HepG2 (cell line): ENCODE data around the gene ABHD18. TPM values are rescaled to one million over a fixed set of nuclear protein-coding genes. Genes with fewer than 3 reads are reported as not detected.

Experiments used
- ATAC-seq: fragments of 200-7000 bp; cut with Tn5 transposase; 3 replicates; pipeline ENCODE4 v1.9.1; 2020; ENCODE audit warnings: mild to moderate bottlenecking, moderate library complexity
- BruUV-seq: library from RNA; stranded (reverse); fragments of 400-500 nt; replicated peaks from 2 replicates; lab custom pipeline; 2021; lab: Mats Ljungman, UMichigan
- CTCF ChIA-PET: fragments of 300-600 bp; formaldehyde crosslinking; extraction: SDS; loops from one replicate; lab custom pipeline; 2021; ENCODE audit warnings: low total read pairs, inconsistent platforms, low intra/inter-chr PET ratio; lab: Yijun Ruan, JAX
- POLR2A ChIA-PET: fragments of 350-600 bp; sonication (Branson Sonifier 250); formaldehyde crosslinking; loops from one replicate; lab custom pipeline; 2020; ENCODE audit warnings: antibody characterized with exemption, inconsistent platforms; lab: Yijun Ruan, JAX
- DNase-seq: peaks from one replicate; pipeline ENCODE4 v3.0.0-alpha.2; 2015; ENCODE audit warnings: low spot score
- FAIRE-seq: peaks from 3 replicates; lab custom pipeline; 2011; peaks lifted over from hg19 to GRCh38; lab: Jason Lieb, UNC
- H2AFZ ChIP-seq: one replicate; pipeline ENCODE4 v1.6.1; 2011; ENCODE audit warnings: low read length, inconsistent platforms
- H3K27ac ChIP-seq: fragments of 300-600 bp; 3 replicates; pipeline ENCODE4 v1.8.0; 2011; ENCODE audit warnings: mixed run types, mild to moderate bottlenecking, mixed read lengths, low read length, inconsistent platforms; ENCODE audit not compliant: insufficient read depth; ENCODE audit errors: extremely low read length
- H3K27me3 ChIP-seq, 2 experiments: fragments of 200-600 bp in 1 of 2; 2 replicates in 1 of 2; 3 replicates in 1 of 2; pipeline versions ENCODE4 v1.6.0 to v1.8.0; 2011; ENCODE audit warnings: low read length in 2 of 2, mild to moderate bottlenecking in 2 of 2, moderate library complexity in 2 of 2, inconsistent platforms in 1 of 2; ENCODE audit not compliant: insufficient read depth in 2 of 2, control insufficient read depth in 1 of 2
- H3K36me3 ChIP-seq, 2 experiments: fragments of 200-600 bp in 1 of 2; replicated peaks in 1 of 2; 2 replicates in 1 of 2; 3 replicates in 1 of 2; pipeline versions ENCODE4 v1.5.1 to v1.8.0; 2011; ENCODE audit warnings: low read length in 2 of 2, inconsistent platforms in 1 of 2; ENCODE audit not compliant: insufficient read depth in 2 of 2, control insufficient read depth in 1 of 2
- H3K4me1 ChIP-seq: 2 replicates; pipeline ENCODE4 v1.5.1; 2012; ENCODE audit warnings: low read length, inconsistent platforms; ENCODE audit not compliant: insufficient read depth
- H3K4me2 ChIP-seq: 2 replicates; pipeline ENCODE4 v1.6.0; 2011; ENCODE audit warnings: low read depth, low read length, inconsistent platforms
- H3K4me3 ChIP-seq, 3 experiments: fragments of 200-600 bp in 1 of 3; sonication (generic), shearing (Covaris generic) in 1 of 3; replicated peaks in 1 of 3; 2 replicates each; pipeline ENCODE4 v1.5.1; 2011 to 2016; ENCODE audit warnings: low read length in 3 of 3, inconsistent platforms in 2 of 3, low read depth in 2 of 3, mild to moderate bottlenecking in 2 of 3, control low read depth in 1 of 3, mixed read lengths in 1 of 3; ENCODE audit not compliant: insufficient read depth in 1 of 3
- H3K79me2 ChIP-seq: one replicate; pipeline ENCODE4 v1.6.1; 2011; ENCODE audit warnings: low read length, inconsistent platforms; ENCODE audit not compliant: insufficient read depth
- H3K9ac ChIP-seq: 2 replicates; pipeline ENCODE4 v1.6.0; 2011; ENCODE audit warnings: mild to moderate bottlenecking, low read depth, low read length, inconsistent platforms; ENCODE audit not compliant: insufficient read depth
- H3K9me3 ChIP-seq: 2 replicates; pipeline ENCODE4 v1.5.1; 2012; ENCODE audit warnings: mild to moderate bottlenecking, low read length
- H4K20me1 ChIP-seq: 2 replicates; pipeline ENCODE4 v1.6.0; 2011; ENCODE audit warnings: inconsistent platforms, mild to moderate bottlenecking, low read length, moderate library complexity; ENCODE audit not compliant: insufficient read depth
- FOXA1 ChIP-seq, 2 experiments: fragments of 450-650 bp in 1 of 2; sonication (generic) in 1 of 2; formaldehyde crosslinking in 1 of 2; IDR thresholded peaks; 2 replicates each; pipeline versions ENCODE4 v1.4.0 to v1.6.1; 2016 to 2020; ENCODE audit warnings: missing genetic modification reagents in 1 of 2
- RBM22 ChIP-seq: fragments of 200-400 bp; formaldehyde crosslinking; optimal IDR thresholded peaks from 2 replicates; pipeline ENCODE3; 2017; ENCODE audit warnings: mild to moderate bottlenecking, low read length, moderate library complexity
- SPEN ChIP-seq: sonication (generic); formaldehyde crosslinking; IDR thresholded peaks from 2 replicates; pipeline ENCODE4 v1.5.1; 2020; ENCODE audit warnings: low read depth, mild to moderate bottlenecking, missing genetic modification reagents
- ZBTB38 ChIP-seq: sonication (generic); formaldehyde crosslinking; IDR thresholded peaks from 2 replicates; pipeline ENCODE4 v1.5.1; 2020; ENCODE audit warnings: mild to moderate bottlenecking, missing genetic modification reagents
- ZNF138 ChIP-seq: sonication (generic); formaldehyde crosslinking; IDR thresholded peaks from 2 replicates; pipeline ENCODE4 v1.5.0; 2020; ENCODE audit warnings: mild to moderate bottlenecking, low read depth, missing genetic modification reagents
- ZNF280D ChIP-seq: sonication (generic); formaldehyde crosslinking; IDR thresholded peaks from 2 replicates; pipeline ENCODE4 v1.5.1; 2020; ENCODE audit warnings: mild to moderate bottlenecking, missing genetic modification reagents
- ZNF382 ChIP-seq: sonication (generic); formaldehyde crosslinking; IDR thresholded peaks from 2 replicates; pipeline ENCODE4 v1.5.0; 2020; ENCODE audit warnings: missing genetic modification reagents, mild to moderate bottlenecking, borderline replicate concordance
- ZSCAN12 ChIP-seq: sonication (generic); formaldehyde crosslinking; IDR thresholded peaks from 2 replicates; pipeline ENCODE4 v1.9.0; 2021; ENCODE audit warnings: mild to moderate bottlenecking, missing genetic modification reagents
- ZSCAN21 ChIP-seq: sonication (generic); formaldehyde crosslinking; IDR thresholded peaks from 2 replicates; pipeline ENCODE4 v1.8.0; 2022; ENCODE audit warnings: mild to moderate bottlenecking, missing genetic modification reagents, moderate library complexity, borderline replicate concordance
- WGBS: methylation state at CpG from one replicate; pipeline ENCODE4 v1.1.6; 2017; ENCODE audit warnings: low lambda C conversion rate; 5-methylcytosine and 5-hydroxymethylcytosine counted together
- in situ Hi-C: cut with HindIII; loops from 2 replicates; pipeline ENCODE4 v1.10.0; 2017; ENCODE audit warnings: low pct_unique_long_range_greater_than_20kb; ENCODE audit not compliant: extremely low pct_ligation_motif_present
- intact Hi-C: fragments of 100-400 bp; cut with micrococcal nuclease; formaldehyde crosslinking; loops from one replicate; pipeline ENCODE4 v1.10.0; 2022; ENCODE audit not compliant: unreplicated experiment
- polyA plus RNA-seq, 8 experiments: library from polyadenylated mRNA; depleted of rRNA in 3 of 8; stranded (reverse) in 7 of 8; unstranded in 1 of 8; fragments of >200 nt; fragmentation: Illumina TruSeq in 4 of 8; extraction: Trizol in 4 of 8; gene quantifications; 2 replicates each; pipeline versions ENCODE4 v1.2.1 to v1.2.3, GENCODE V29; 2011 to 2016; ENCODE audit warnings: low read depth in 4 of 8, missing spikeins in 1 of 8, mixed read lengths in 1 of 8; ENCODE audit not compliant: insufficient read depth in 1 of 8
- total RNA-seq, 5 experiments: library from RNA; depleted of rRNA; stranded (reverse); fragments of >200 nt; fragmentation: Illumina TruSeq; extraction: Trizol; gene quantifications; 2 replicates each; pipeline ENCODE4 v1.2.3, GENCODE V29; 2016; ENCODE audit warnings: low read depth in 1 of 5

The ABHD18 gene
- total and polyA plus RNA-seq, 2 of the 13 experiments (the other 11 are each of a cell fraction or from before 2014, with no cell fraction given) = 5.5 to 16.3 TPM

GRCh38 chr4:127967141-127967775 is 2.1 kb downstream of the ABHD18 start:
- DNase-seq (peak; percentile 10), FAIRE-seq (no peak), ATAC-seq (no peak)
- intact Hi-C loops (loop anchor here (10.0 kb wide), 2 partner anchors 182 to 318 kb away; partner anchors contain the start of genes HSPA4L and PGRMC2), in situ Hi-C loops (loop anchor here (10.0 kb wide), 1 partner anchor 88 kb away; no protein-coding TSS in a partner anchor)
- Histone ChIP-seq H3K36me3 (no peaks in the 10 kb centered on the region; a peak in 3 of 5 replicates), H3K4me2 (peak overlapping the region; percentile 97), H3K4me1 (peaks cover 40% of the 10 kb centered on the region), H3K27ac (no peak overlapping the region), H3K4me3 (peak overlapping the region; percentile 17 to 40 (median 34); a peak in 2 of 6 replicates), H3K9me3 (no peaks in the 10 kb centered on the region), H3K27me3 (no peaks in the 10 kb centered on the region; a peak in 1 of 5 replicates), H4K20me1 (no peaks in the 10 kb centered on the region), H3K79me2 (peaks cover 49% of the 10 kb centered on the region), H2AFZ (no peak overlapping the region), H3K9ac (0 out of 2 replicates have a peak overlapping the region, but pooled peaks have one; percentile 39)
- CTCF ChIA-PET = no interaction called here
- WGBS = 97% methylated on average over 1 of the region's 1 CpG
- POLR2A ChIA-PET = no interaction called here
- BruUV-seq = no TSS peak
- TF ChIP-seq ZBTB38 = no peak
- TF ChIP-seq SPEN (CRISPR knock-in tag) = no peak
- TF ChIP-seq ZSCAN12 (CRISPR knock-in tag) = no peak
- no peak for TF ChIP-seq ZNF382 (CRISPR knock-in tag)
- no peak for TF ChIP-seq FOXA1 (IDR thresholded peaks at IDR 0.05)
- TF ChIP-seq FOXA1 (CRISPR knock-in tag; IDR thresholded peaks at IDR 0.05) = no peak
- no peak for TF ChIP-seq ZNF280D (CRISPR knock-in tag)
- TF ChIP-seq ZNF138 (CRISPR knock-in tag) = no peak
- TF ChIP-seq RBM22 = no peak
- no peak for TF ChIP-seq ZSCAN21 (CRISPR knock-in tag)
